GM23338 (cell line): ENCODE results near the gene HSD17B2. TPM values are rescaled to one million over a fixed set of nuclear protein-coding genes. Genes with fewer than 3 reads are reported as not detected.

ENCODE experiments used
- ATAC-seq: fragments of 200-7000 bp; cut with Tn5 transposase; 3 replicates; pipeline ENCODE4 v1.9.1; 2020
- DNase-seq: peaks from one replicate; pipeline ENCODE4 v3.0.0-alpha.2; 2015; ENCODE audit warnings: low spot score
- H2AFZ ChIP-seq: fragments of 200-600 bp; sonication (generic); 2 replicates; pipeline ENCODE4 v1.8.0; 2016; ENCODE audit warnings: antibody characterized with exemption, mild to moderate bottlenecking, moderate library complexity
- H3F3A ChIP-seq: fragments of 200-600 bp; sonication (generic); replicated peaks from 2 replicates; pipeline ENCODE4 v1.8.0; 2017; ENCODE audit warnings: antibody characterized with exemption, mixed run types, low read depth
- H3K27ac ChIP-seq: fragments of 200-600 bp; sonication (generic); 2 replicates; pipeline ENCODE4 v1.6.1; 2016; ENCODE audit warnings: low read depth
- H3K27me3 ChIP-seq: fragments of 200-600 bp; sonication (generic); 2 replicates; pipeline ENCODE4 v1.8.0; 2016; ENCODE audit warnings: mild to moderate bottlenecking, mixed run types, moderate library complexity; ENCODE audit not compliant: insufficient read depth
- H3K36me3 ChIP-seq: fragments of 200-600 bp; sonication (generic); 2 replicates; pipeline ENCODE4 v1.8.0; 2016; ENCODE audit warnings: mild to moderate bottlenecking; ENCODE audit not compliant: insufficient read depth
- H3K4me1 ChIP-seq: fragments of 200-600 bp; sonication (generic); 2 replicates; pipeline ENCODE4 v1.8.0; 2016; ENCODE audit warnings: mild to moderate bottlenecking, moderate library complexity; ENCODE audit not compliant: insufficient read depth
- H3K4me2 ChIP-seq: fragments of 200-600 bp; sonication (generic); 2 replicates; pipeline ENCODE4 v1.7.1; 2017; ENCODE audit warnings: mixed run types
- H3K4me3 ChIP-seq: fragments of 200-600 bp; sonication (generic); 2 replicates; pipeline ENCODE4 v1.6.1; 2016; ENCODE audit warnings: mixed run types
- H3K79me2 ChIP-seq: fragments of 200-600 bp; sonication (generic); replicated peaks from 2 replicates; pipeline ENCODE4 v1.8.0; 2017; ENCODE audit warnings: mild to moderate bottlenecking; ENCODE audit not compliant: insufficient read depth
- H3K9me2 ChIP-seq: fragments of 200-600 bp; sonication (generic); 2 replicates; pipeline ENCODE4 v1.8.0; 2017; ENCODE audit not compliant: insufficient read depth
- H4K20me1 ChIP-seq: fragments of 200-600 bp; sonication (generic); replicated peaks from 2 replicates; pipeline ENCODE4 v1.8.0; 2017; ENCODE audit warnings: mild to moderate bottlenecking; ENCODE audit not compliant: insufficient read depth
- H3K27ac Mint-ChIP-seq: 2 replicates; pipeline ENCODE4 v1.8.0; 2020; ENCODE audit warnings: inconsistent platforms, mild to moderate bottlenecking, moderate library complexity, mixed read lengths
- H3K27me3 Mint-ChIP-seq: 3 replicates; pipeline ENCODE4 v1.8.0; 2022; ENCODE audit warnings: low read depth, mild to moderate bottlenecking, moderate library complexity, mixed read lengths, inconsistent platforms; ENCODE audit not compliant: insufficient read depth, poor library complexity
- H3K36me3 Mint-ChIP-seq: 3 replicates; pipeline ENCODE4 v1.8.0; 2021; ENCODE audit warnings: low read depth, mild to moderate bottlenecking, inconsistent platforms, moderate library complexity, mixed read lengths
- H3K4me1 Mint-ChIP-seq: 3 replicates; pipeline ENCODE4 v1.8.0; 2020; ENCODE audit warnings: mild to moderate bottlenecking, inconsistent platforms, mixed read lengths
- H3K4me3 Mint-ChIP-seq: 3 replicates; pipeline ENCODE4 v1.8.0; 2021; ENCODE audit warnings: moderate library complexity, mild to moderate bottlenecking, inconsistent platforms, mixed read lengths
- H3K9me3 Mint-ChIP-seq: 3 replicates; pipeline ENCODE4 v1.8.0; 2020; ENCODE audit warnings: moderate library complexity, mild to moderate bottlenecking, inconsistent platforms, mixed read lengths
- CREB1 ChIP-seq: fragments of 250-450 bp; sonication (Bioruptor Pico); IDR thresholded peaks from 2 replicates; pipeline ENCODE4 v1.5.0; 2020; ENCODE audit warnings: low read depth, mild to moderate bottlenecking, moderate library complexity
- EZH2 ChIP-seq: fragments of 200-600 bp; sonication (generic); IDR thresholded peaks from one replicate; pipeline ENCODE4 v1.8.0; 2017; ENCODE audit warnings: antibody characterized with exemption, mild to moderate bottlenecking, low read depth; ENCODE audit not compliant: unreplicated experiment
- EZH2phosphoT487 ChIP-seq: fragments of 200-600 bp; sonication (generic); IDR thresholded peaks from one replicate; pipeline ENCODE4 v1.8.1; 2018; ENCODE audit warnings: antibody characterized with exemption; ENCODE audit not compliant: unreplicated experiment
- NANOG ChIP-seq: IDR thresholded peaks from 2 replicates; pipeline ENCODE4 v1.6.1; 2016; ENCODE audit warnings: antibody characterized with exemption, borderline replicate concordance
- POLR2AphosphoS5 ChIP-seq: IDR thresholded peaks from 2 replicates; pipeline ENCODE4 v1.6.1; 2016; ENCODE audit warnings: antibody characterized with exemption, low read depth
- STAT1 ChIP-seq: IDR thresholded peaks from one replicate; pipeline ENCODE4 v1.6.1; 2016; ENCODE audit warnings: antibody characterized with exemption; ENCODE audit not compliant: unreplicated experiment
- ZNF114 ChIP-seq: fragments of 250-450 bp; sonication (Bioruptor Pico); IDR thresholded peaks from 2 replicates; pipeline ENCODE4 v1.5.0; 2020; ENCODE audit warnings: mild to moderate bottlenecking, moderate library complexity
- polyA plus RNA-seq: library from polyadenylated mRNA; unstranded; fragments of >200 nt; fragmentation: Nextera tagmentation; extraction: Ambion mirVana; gene quantifications from 2 replicates; pipeline ENCODE4 v1.2.1, GENCODE V29; 2016
- total RNA-seq: library from RNA; depleted of rRNA; stranded (reverse); fragments of >200 nt; shearing (Covaris generic); gene quantifications from 2 replicates; pipeline ENCODE4 v1.2.3, GENCODE V29; 2014
- TF ChIP-seq, protein P1 (sequence below): IDR thresholded peaks from 2 replicates; pipeline ENCODE4 v1.6.1; 2016; ENCODE audit warnings: antibody characterized with exemption
- TF ChIP-seq, protein P2 (sequence below): fragments of 250-450 bp; sonication (Bioruptor Pico); IDR thresholded peaks from 2 replicates; pipeline ENCODE4 v1.5.0; 2020; ENCODE audit warnings: mild to moderate bottlenecking, moderate library complexity
- TF ChIP-seq, protein P3 (sequence below): IDR thresholded peaks from one replicate; pipeline ENCODE4 v1.6.1; 2018; ENCODE audit warnings: antibody characterized with exemption; ENCODE audit not compliant: unreplicated experiment

Gene HSD17B2
- total and polyA plus RNA-seq, 2 experiments from 2014 or later, result 0.29 TPM; not detected in 1

DNA sequence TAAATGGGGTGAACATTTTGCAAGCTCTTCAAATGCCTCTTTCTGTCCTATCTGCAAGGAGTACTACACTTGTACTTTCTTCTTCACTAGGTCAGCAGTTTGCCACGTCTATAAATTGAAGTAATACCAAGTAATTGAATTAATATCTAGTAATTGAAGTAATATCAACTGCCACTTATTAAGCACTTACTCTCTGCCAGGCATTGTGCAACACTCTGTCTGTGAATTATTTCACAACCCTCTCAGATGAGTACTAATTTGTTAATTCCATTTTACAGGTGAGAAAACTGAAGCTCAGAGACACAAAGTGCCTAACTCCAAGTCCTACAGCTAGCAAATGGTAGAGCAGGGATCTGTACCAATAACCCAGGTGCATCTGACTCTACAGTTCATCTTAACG, 27.9 kb upstream of the HSD17B2 start:
- Histone ChIP-seq H3K4me2 (no peak overlapping the region), H3F3A (no peaks in the 10 kb centered on the region), H3K4me1 (0 out of 2 replicates have a peak, but pooled peaks cover 5% of the 10 kb centered on the region), H3K36me3 (no peaks in the 10 kb centered on the region; the same call in 1 of the 2 replicates), H3K27me3 (no peaks in the 10 kb centered on the region), H3K79me2 (no peaks in the 10 kb centered on the region), H3K4me3 (no peak overlapping the region), H2AFZ (no peak overlapping the region), H4K20me1 (no peaks in the 10 kb centered on the region), H3K27ac (no peak overlapping the region), H3K9me2 (no peaks in the 10 kb centered on the region)
- Mint-ChIP-seq H3K9me3 (peaks cover 44% of the 10 kb centered on the region), H3K27me3 (no peaks in the 10 kb centered on the region), H3K27ac (no peak overlapping the region), H3K4me3 (no peak overlapping the region), H3K4me1 (peaks cover 6% of the 10 kb centered on the region; the same call in 2 of the 3 replicates), H3K36me3 (peaks cover 32% of the 10 kb centered on the region)
- DNase-seq (no peak), ATAC-seq (no peak)
- TF ChIP-seq CREB1 (CRISPR knock-in tag), result no peak
- TF ChIP-seq, protein P1, sequence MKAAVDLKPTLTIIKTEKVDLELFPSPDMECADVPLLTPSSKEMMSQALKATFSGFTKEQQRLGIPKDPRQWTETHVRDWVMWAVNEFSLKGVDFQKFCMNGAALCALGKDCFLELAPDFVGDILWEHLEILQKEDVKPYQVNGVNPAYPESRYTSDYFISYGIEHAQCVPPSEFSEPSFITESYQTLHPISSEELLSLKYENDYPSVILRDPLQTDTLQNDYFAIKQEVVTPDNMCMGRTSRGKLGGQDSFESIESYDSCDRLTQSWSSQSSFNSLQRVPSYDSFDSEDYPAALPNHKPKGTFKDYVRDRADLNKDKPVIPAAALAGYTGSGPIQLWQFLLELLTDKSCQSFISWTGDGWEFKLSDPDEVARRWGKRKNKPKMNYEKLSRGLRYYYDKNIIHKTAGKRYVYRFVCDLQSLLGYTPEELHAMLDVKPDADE, result no peak

DNA sequence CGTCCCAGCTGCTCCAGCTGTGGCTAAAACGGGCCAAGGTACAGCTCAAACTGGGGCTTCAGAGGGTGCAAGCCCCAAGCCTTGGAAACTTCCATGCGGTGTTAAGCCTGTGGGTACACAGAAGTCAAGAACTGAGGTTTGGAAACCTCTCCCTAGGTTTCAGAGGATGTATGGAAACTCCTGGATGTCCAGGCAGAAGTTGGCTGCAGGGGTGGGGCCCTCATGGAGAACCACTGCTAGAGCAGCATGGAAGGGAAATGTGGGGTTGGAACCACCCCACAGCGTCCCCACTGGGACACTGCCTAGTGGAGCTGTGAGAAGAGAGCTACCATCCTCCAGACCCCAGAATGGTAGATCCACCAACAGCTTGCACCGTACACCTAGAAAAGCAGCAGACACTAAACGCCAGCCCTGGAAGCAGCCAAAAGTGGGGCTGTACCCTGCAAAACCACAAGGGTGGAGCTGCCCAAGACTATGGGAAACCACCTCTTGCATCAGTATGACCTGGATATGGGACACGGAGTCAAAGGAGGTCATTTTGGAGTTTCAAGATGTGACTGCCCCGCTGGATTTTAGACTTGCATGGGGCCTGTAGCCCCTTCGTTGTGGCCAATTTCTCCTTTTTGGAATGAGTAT, 26.0 kb upstream of the HSD17B2 start:
- Histone ChIP-seq H3K9me2 (no peaks in the 10 kb centered on the region), H4K20me1 (no peaks in the 10 kb centered on the region), H3K4me2 (no peak overlapping the region), H3K79me2 (no peaks in the 10 kb centered on the region), H3K27ac (no peak overlapping the region), H3K4me3 (no peak overlapping the region), H3F3A (no peaks in the 10 kb centered on the region), H3K36me3 (no peaks in the 10 kb centered on the region; the same call in 1 of the 2 replicates), H3K4me1 (0 out of 2 replicates have a peak, but pooled peaks cover 5% of the 10 kb centered on the region), H3K27me3 (no peaks in the 10 kb centered on the region), H2AFZ (no peak overlapping the region)
- Mint-ChIP-seq H3K4me1 (peaks cover 6% of the 10 kb centered on the region; the same call in 2 of the 3 replicates), H3K36me3 (peaks cover 32% of the 10 kb centered on the region), H3K27ac (no peak overlapping the region), H3K27me3 (no peaks in the 10 kb centered on the region), H3K4me3 (no peak overlapping the region), H3K9me3 (peaks cover 44% of the 10 kb centered on the region)
- no peak for DNase-seq
- no peak for ATAC-seq
- TF ChIP-seq, protein P2, sequence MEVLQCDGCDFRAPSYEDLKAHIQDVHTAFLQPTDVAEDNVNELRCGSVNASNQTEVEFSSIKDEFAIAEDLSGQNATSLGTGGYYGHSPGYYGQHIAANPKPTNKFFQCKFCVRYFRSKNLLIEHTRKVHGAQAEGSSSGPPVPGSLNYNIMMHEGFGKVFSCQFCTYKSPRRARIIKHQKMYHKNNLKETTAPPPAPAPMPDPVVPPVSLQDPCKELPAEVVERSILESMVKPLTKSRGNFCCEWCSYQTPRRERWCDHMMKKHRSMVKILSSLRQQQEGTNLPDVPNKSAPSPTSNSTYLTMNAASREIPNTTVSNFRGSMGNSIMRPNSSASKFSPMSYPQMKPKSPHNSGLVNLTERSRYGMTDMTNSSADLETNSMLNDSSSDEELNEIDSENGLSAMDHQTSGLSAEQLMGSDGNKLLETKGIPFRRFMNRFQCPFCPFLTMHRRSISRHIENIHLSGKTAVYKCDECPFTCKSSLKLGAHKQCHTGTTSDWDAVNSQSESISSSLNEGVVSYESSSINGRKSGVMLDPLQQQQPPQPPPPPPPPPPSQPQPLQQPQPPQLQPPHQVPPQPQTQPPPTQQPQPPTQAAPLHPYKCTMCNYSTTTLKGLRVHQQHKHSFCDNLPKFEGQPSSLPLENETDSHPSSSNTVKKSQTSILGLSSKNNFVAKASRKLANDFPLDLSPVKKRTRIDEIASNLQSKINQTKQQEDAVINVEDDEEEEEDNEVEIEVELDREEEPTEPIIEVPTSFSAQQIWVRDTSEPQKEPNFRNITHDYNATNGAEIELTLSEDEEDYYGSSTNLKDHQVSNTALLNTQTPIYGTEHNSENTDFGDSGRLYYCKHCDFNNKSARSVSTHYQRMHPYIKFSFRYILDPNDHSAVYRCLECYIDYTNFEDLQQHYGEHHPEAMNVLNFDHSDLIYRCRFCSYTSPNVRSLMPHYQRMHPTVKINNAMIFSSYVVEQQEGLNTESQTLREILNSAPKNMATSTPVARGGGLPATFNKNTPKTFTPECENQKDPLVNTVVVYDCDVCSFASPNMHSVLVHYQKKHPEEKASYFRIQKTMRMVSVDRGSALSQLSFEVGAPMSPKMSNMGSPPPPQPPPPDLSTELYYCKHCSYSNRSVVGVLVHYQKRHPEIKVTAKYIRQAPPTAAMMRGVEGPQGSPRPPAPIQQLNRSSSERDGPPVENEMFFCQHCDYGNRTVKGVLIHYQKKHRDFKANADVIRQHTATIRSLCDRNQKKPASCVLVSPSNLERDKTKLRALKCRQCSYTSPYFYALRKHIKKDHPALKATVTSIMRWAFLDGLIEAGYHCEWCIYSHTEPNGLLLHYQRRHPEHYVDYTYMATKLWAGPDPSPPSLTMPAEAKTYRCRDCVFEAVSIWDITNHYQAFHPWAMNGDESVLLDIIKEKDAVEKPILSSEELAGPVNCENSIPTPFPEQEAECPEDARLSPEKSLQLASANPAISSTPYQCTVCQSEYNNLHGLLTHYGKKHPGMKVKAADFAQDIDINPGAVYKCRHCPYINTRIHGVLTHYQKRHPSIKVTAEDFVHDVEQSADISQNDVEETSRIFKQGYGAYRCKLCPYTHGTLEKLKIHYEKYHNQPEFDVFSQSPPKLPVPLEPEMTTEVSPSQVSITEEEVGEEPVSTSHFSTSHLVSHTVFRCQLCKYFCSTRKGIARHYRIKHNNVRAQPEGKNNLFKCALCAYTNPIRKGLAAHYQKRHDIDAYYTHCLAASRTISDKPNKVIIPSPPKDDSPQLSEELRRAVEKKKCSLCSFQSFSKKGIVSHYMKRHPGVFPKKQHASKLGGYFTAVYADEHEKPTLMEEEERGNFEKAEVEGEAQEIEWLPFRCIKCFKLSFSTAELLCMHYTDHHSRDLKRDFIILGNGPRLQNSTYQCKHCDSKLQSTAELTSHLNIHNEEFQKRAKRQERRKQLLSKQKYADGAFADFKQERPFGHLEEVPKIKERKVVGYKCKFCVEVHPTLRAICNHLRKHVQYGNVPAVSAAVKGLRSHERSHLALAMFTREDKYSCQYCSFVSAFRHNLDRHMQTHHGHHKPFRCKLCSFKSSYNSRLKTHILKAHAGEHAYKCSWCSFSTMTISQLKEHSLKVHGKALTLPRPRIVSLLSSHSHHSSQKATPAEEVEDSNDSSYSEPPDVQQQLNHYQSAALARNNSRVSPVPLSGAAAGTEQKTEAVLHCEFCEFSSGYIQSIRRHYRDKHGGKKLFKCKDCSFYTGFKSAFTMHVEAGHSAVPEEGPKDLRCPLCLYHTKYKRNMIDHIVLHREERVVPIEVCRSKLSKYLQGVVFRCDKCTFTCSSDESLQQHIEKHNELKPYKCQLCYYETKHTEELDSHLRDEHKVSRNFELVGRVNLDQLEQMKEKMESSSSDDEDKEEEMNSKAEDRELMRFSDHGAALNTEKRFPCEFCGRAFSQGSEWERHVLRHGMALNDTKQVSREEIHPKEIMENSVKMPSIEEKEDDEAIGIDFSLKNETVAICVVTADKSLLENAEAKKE (CRISPR knock-in tag), result no peak
- TF ChIP-seq, protein P3, sequence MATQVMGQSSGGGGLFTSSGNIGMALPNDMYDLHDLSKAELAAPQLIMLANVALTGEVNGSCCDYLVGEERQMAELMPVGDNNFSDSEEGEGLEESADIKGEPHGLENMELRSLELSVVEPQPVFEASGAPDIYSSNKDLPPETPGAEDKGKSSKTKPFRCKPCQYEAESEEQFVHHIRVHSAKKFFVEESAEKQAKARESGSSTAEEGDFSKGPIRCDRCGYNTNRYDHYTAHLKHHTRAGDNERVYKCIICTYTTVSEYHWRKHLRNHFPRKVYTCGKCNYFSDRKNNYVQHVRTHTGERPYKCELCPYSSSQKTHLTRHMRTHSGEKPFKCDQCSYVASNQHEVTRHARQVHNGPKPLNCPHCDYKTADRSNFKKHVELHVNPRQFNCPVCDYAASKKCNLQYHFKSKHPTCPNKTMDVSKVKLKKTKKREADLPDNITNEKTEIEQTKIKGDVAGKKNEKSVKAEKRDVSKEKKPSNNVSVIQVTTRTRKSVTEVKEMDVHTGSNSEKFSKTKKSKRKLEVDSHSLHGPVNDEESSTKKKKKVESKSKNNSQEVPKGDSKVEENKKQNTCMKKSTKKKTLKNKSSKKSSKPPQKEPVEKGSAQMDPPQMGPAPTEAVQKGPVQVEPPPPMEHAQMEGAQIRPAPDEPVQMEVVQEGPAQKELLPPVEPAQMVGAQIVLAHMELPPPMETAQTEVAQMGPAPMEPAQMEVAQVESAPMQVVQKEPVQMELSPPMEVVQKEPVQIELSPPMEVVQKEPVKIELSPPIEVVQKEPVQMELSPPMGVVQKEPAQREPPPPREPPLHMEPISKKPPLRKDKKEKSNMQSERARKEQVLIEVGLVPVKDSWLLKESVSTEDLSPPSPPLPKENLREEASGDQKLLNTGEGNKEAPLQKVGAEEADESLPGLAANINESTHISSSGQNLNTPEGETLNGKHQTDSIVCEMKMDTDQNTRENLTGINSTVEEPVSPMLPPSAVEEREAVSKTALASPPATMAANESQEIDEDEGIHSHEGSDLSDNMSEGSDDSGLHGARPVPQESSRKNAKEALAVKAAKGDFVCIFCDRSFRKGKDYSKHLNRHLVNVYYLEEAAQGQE, result no peak
- TF ChIP-seq EZH2phosphoT487 (no peak), EZH2 (no peak), POLR2AphosphoS5 (no peak), NANOG (no peak), ZNF114 (CRISPR knock-in tag) (no peak), STAT1 (no peak), CREB1 (CRISPR knock-in tag) (no peak)
